H9 (cell line): Measurements from ENCODE around the gene TENM3. TPM values are rescaled to one million over a fixed set of nuclear protein-coding genes. Genes with fewer than 3 reads are reported as not detected.

ENCODE experiments used
- DNase-seq: peaks from one replicate; pipeline ENCODE4 v3.0.0-alpha.2; 2017
- H2AFZ ChIP-seq: one replicate; pipeline ENCODE4 v1.6.1; 2013; ENCODE audit warnings: mild to moderate bottlenecking, low read length, control low read depth, moderate library complexity
- H2AK5ac ChIP-seq: 2 replicates; pipeline ENCODE4 v1.6.1; 2013; ENCODE audit warnings: low read length, control low read depth, mixed read lengths; ENCODE audit not compliant: insufficient read length
- H2BK120ac ChIP-seq: one replicate; pipeline ENCODE4 v1.6.1; 2013; ENCODE audit warnings: low read depth, mild to moderate bottlenecking, low read length, control low read depth, inconsistent platforms; ENCODE audit not compliant: poor library complexity, severe bottlenecking
- H2BK12ac ChIP-seq: 2 replicates; pipeline ENCODE4 v1.6.1; 2013; ENCODE audit warnings: low read length, control low read depth, mixed read lengths, low read depth; ENCODE audit not compliant: insufficient read length
- H2BK15ac ChIP-seq: 2 replicates; pipeline ENCODE4 v1.6.1; 2013; ENCODE audit warnings: low read depth, low read length, control low read depth
- H2BK20ac ChIP-seq: one replicate; pipeline ENCODE4 v1.6.1; 2013; ENCODE audit warnings: low read depth, mild to moderate bottlenecking, low read length, control low read depth, inconsistent platforms; ENCODE audit not compliant: poor library complexity, severe bottlenecking
- H2BK5ac ChIP-seq: 2 replicates; pipeline ENCODE4 v1.6.1; 2013; ENCODE audit warnings: low read length, control low read depth, mixed read lengths; ENCODE audit not compliant: insufficient read length
- H3K14ac ChIP-seq: 2 replicates; pipeline ENCODE4 v1.6.1; 2013; ENCODE audit warnings: low read length, control low read depth; ENCODE audit not compliant: insufficient read depth
- H3K18ac ChIP-seq: 2 replicates; pipeline ENCODE4 v1.6.1; 2013; ENCODE audit warnings: low read depth, mild to moderate bottlenecking, mixed read lengths, low read length, control low read depth; ENCODE audit not compliant: insufficient read length
- H3K23ac ChIP-seq: 2 replicates; pipeline ENCODE4 v1.6.1; 2013; ENCODE audit warnings: low read length, control low read depth, mixed read lengths, low read depth; ENCODE audit not compliant: insufficient read length
- H3K23me2 ChIP-seq: 2 replicates; pipeline ENCODE4 v1.6.1; 2013; ENCODE audit warnings: low read depth, mild to moderate bottlenecking, mixed read lengths, low read length, control low read depth; ENCODE audit not compliant: insufficient read length, poor library complexity, severe bottlenecking
- H3K27ac ChIP-seq: 2 replicates; pipeline ENCODE4 v1.5.1; 2013; ENCODE audit warnings: low read length, control low read depth, mixed read lengths, low read depth; ENCODE audit not compliant: insufficient read length
- H3K27me3 ChIP-seq: 2 replicates; pipeline ENCODE4 v1.6.1; 2013; ENCODE audit warnings: low read length, control low read depth, inconsistent platforms; ENCODE audit not compliant: insufficient read depth
- H3K4ac ChIP-seq: 2 replicates; pipeline ENCODE4 v1.6.1; 2013; ENCODE audit warnings: low read depth, mild to moderate bottlenecking, control low read depth, inconsistent platforms, low read length, moderate library complexity
- H3K4me1 ChIP-seq: 2 replicates; pipeline ENCODE4 v1.6.1; 2013; ENCODE audit warnings: low read length, control low read depth, inconsistent platforms; ENCODE audit not compliant: insufficient read depth
- H3K4me2 ChIP-seq: 2 replicates; pipeline ENCODE4 v1.6.1; 2013; ENCODE audit warnings: low read length, control low read depth, mixed read lengths; ENCODE audit not compliant: insufficient read length, insufficient read depth
- H3K56ac ChIP-seq: 2 replicates; pipeline ENCODE4 v1.6.1; 2013; ENCODE audit warnings: low read depth, mild to moderate bottlenecking, mixed read lengths, low read length, control low read depth; ENCODE audit not compliant: insufficient read length
- H3K79me1 ChIP-seq: 2 replicates; pipeline ENCODE4 v1.6.1; 2013; ENCODE audit warnings: low read depth, mild to moderate bottlenecking, moderate library complexity, low read length, control low read depth, inconsistent platforms; ENCODE audit not compliant: insufficient read depth, poor library complexity, severe bottlenecking
- H3K79me2 ChIP-seq: 2 replicates; pipeline ENCODE4 v1.6.1; 2013; ENCODE audit warnings: low read length, control low read depth, inconsistent platforms; ENCODE audit not compliant: insufficient read depth
- H3K9ac ChIP-seq: 2 replicates; pipeline ENCODE4 v1.6.1; 2013; ENCODE audit warnings: low read length, control low read depth, mixed read lengths; ENCODE audit not compliant: insufficient read length; ENCODE audit errors: extremely low read depth
- H3K9me3 ChIP-seq: one replicate; pipeline ENCODE4 v1.6.1; 2013; ENCODE audit warnings: low read depth, low read length, inconsistent platforms; ENCODE audit not compliant: control insufficient read depth
- H3T11ph ChIP-seq: one replicate; pipeline ENCODE4 v1.6.1; 2013; ENCODE audit warnings: mild to moderate bottlenecking, low read length, control low read depth, inconsistent platforms
- H4K20me1 ChIP-seq: one replicate; pipeline ENCODE4 v1.6.1; 2013; ENCODE audit not compliant: control insufficient read depth, insufficient read length, insufficient read depth
- H4K5ac ChIP-seq: 2 replicates; pipeline ENCODE4 v1.6.1; 2013; ENCODE audit warnings: low read depth, mild to moderate bottlenecking, mixed read lengths, low read length, control low read depth; ENCODE audit not compliant: insufficient read length
- H4K8ac ChIP-seq: replicated peaks from 2 replicates; pipeline ENCODE4 v1.6.1; 2013; ENCODE audit warnings: low read length, control low read depth, mixed read lengths, low read depth; ENCODE audit not compliant: insufficient read length
- H4K91ac ChIP-seq: 2 replicates; pipeline ENCODE4 v1.6.1; 2013; ENCODE audit warnings: low read depth, mild to moderate bottlenecking, moderate library complexity, mixed read lengths, low read length, control low read depth; ENCODE audit not compliant: insufficient read length
- H3K27ac Mint-ChIP-seq, 3 experiments: 2 replicates in 2 of 3; 3 replicates in 1 of 3; pipeline ENCODE4 v1.8.0; 2020 to 2021; ENCODE audit warnings: mixed read lengths in 3 of 3, mild to moderate bottlenecking in 1 of 3, moderate library complexity in 1 of 3
- H3K27me3 Mint-ChIP-seq: 2 replicates; pipeline ENCODE4 v1.8.0; 2021; ENCODE audit warnings: low read depth, mild to moderate bottlenecking, moderate library complexity, mixed read lengths
- H3K36me3 Mint-ChIP-seq, 3 experiments: 2 replicates in 2 of 3; 3 replicates in 1 of 3; pipeline ENCODE4 v1.8.0; 2020 to 2021; ENCODE audit warnings: low read depth in 3 of 3, mixed read lengths in 3 of 3; ENCODE audit not compliant: insufficient read depth in 1 of 3
- H3K4me1 Mint-ChIP-seq, 2 experiments: 2 replicates each; pipeline ENCODE4 v1.8.0; 2020; ENCODE audit warnings: mixed read lengths in 2 of 2
- H3K4me3 Mint-ChIP-seq, 2 experiments: 2 replicates in 1 of 2; 3 replicates in 1 of 2; pipeline ENCODE4 v1.8.0; 2020 to 2021; ENCODE audit warnings: mild to moderate bottlenecking in 2 of 2, mixed read lengths in 2 of 2, moderate library complexity in 1 of 2
- H3K9me3 Mint-ChIP-seq, 2 experiments: 2 replicates in 1 of 2; 3 replicates in 1 of 2; pipeline ENCODE4 v1.8.0; 2020; ENCODE audit warnings: mild to moderate bottlenecking in 2 of 2, mixed read lengths in 2 of 2, moderate library complexity in 1 of 2
- CTCF ChIP-seq: fragments of 200-600 bp; sonication (generic); conservative IDR thresholded peaks from 3 replicates; pipeline ENCODE4 v1.8.0; 2021; ENCODE audit warnings: antibody characterized with exemption, mild to moderate bottlenecking
- WGBS: extraction: QIAGEN DNeasy Blood & Tissue Kit; methylation state at CpG from one replicate; pipeline ENCODE4 v1.1.7; 2013; ENCODE audit warnings: missing lambda C conversion rate, low lambda C conversion rate, mixed read lengths; ENCODE audit not compliant: insufficient read length; ENCODE audit errors: extremely low coverage; 5-methylcytosine and 5-hydroxymethylcytosine counted together
- total RNA-seq: library from RNA; stranded (reverse); gene quantifications from 2 replicates; pipeline ENCODE4 v1.2.1, GENCODE V29; 2021

Gene TENM3
- total RNA-seq, 1 experiment from 2014 or later: 49.6 TPM

DNA sequence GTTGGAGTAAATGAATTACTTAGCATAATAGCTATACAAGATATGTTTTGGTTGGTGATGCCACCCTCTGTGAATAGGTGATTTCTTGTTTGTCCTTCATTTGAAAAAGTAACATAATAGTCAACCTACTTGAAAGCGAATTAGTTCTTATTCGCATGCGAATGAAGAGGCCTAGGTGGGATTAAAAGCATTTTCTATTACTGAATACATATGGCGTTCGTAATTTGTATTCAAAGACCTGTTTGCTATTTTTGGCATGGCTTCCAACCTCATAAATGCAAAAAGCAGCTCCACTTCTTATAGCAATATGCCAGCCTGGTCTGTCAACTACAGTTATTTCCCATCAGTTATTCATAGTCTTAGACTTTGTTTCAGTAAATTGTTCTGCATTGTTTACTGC lies 261.3 kb downstream of the TENM3 start:
- TF ChIP-seq CTCF: no peak
- no peak overlapping the region for H2BK20ac ChIP-seq
- H4K20me1 ChIP-seq: no peaks in the 10 kb centered on the region
- H2BK5ac ChIP-seq: no peak overlapping the region
- no peaks in the 10 kb centered on the region for H3K23me2 ChIP-seq
- no peak overlapping the region for H3K23ac ChIP-seq
- Mint-ChIP-seq H3K9me3 (no peaks in the 10 kb centered on the region), H3K4me3 (no peak overlapping the region), H3K36me3 (no peaks in the 10 kb centered on the region), H3K27me3 (no peaks in the 10 kb centered on the region), H3K4me1 (peaks cover 63 to 69% of the 10 kb centered on the region in 2 experiments), H3K27ac (peak overlapping the region in 1 of 3 experiments; percentile 41; a peak in 4 of 7 replicates)
- H2BK120ac ChIP-seq: no peak overlapping the region
- H3K9me3 ChIP-seq: no peaks in the 10 kb centered on the region
- DNase-seq: no peak
- no peak overlapping the region for H3K18ac ChIP-seq
- no peak overlapping the region for H2BK12ac ChIP-seq
- H3K56ac ChIP-seq: no peak overlapping the region
- H3K9ac ChIP-seq: no peak overlapping the region
- no peak overlapping the region for H3T11ph ChIP-seq
- no peaks in the 10 kb centered on the region for H3K79me1 ChIP-seq
- H2AK5ac ChIP-seq: no peak overlapping the region
- H4K5ac ChIP-seq: no peak overlapping the region
- H4K8ac ChIP-seq: no peak overlapping the region
- H3K79me2 ChIP-seq: no peaks in the 10 kb centered on the region; the same call in 1 of the 2 replicates
- H3K4ac ChIP-seq: no peak overlapping the region
- H3K27me3 ChIP-seq: no peaks in the 10 kb centered on the region
- WGBS: no CpG with 5 or more reads among the region's 5 CpGs
- H3K14ac ChIP-seq: no peak overlapping the region
- H4K91ac ChIP-seq: no peak overlapping the region
- H3K4me2 ChIP-seq: peak overlapping the region; percentile 24
- H2BK15ac ChIP-seq: no peak overlapping the region
- H2AFZ ChIP-seq: no peak overlapping the region
- peaks cover 5% of the 10 kb centered on the region for H3K4me1 ChIP-seq
- H3K27ac ChIP-seq: no peak overlapping the region
